ENCODE results near the gene AHCTF1. TPM values are rescaled to one million over a fixed set of nuclear protein-coding genes. Genes with fewer than 3 reads are reported as not detected.
"Not testable (repeated sequence)": the region's sequence is repeated elsewhere in the genome, so short reads cannot be mapped to it uniquely, and the experiment has no call there.

Gene AHCTF1
- total RNA-seq, 1 donor from 2014 or later, result 62.1 TPM

DNA sequence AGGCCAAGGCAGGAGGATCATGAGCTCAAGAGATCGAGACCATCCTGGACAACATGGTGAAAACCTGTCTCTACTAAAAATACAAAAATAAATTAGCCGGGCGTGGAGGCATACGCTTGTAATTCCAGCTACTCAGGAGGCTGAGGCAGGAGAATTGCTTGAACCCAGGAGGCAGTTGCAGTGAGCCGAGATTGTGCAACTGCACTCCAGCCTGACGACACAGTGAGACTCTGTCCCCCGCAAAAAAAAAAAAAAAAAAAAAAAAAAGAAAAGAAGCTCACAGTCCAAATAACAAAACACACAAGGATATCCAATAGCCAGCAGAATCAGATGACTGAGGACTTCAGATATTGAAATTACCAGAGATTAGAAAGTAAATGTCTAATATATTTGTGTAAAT, 11.8 kb downstream of the AHCTF1 start:
- no peak for DNase-seq (ENCODE audit: low spot score)
- Histone ChIP-seq H2AFZ (replicated peaks) (no peak overlapping the region), H3K79me2 (ENCODE audit: low read depth) (peaks cover 98% of the 10 kb centered on the region), H4K20me1 (ENCODE audit: low read depth) (peaks cover 65% of the 10 kb centered on the region), H3K4me2 (no peak overlapping the region), H3K27ac (no peak overlapping the region), H3K4me3 (no peak overlapping the region), H3F3A (ENCODE audit: low read depth) (no peaks in the 10 kb centered on the region), H3K9me3 (ENCODE audit: low read depth) (no peaks in the 10 kb centered on the region), H3K4me1 (peaks cover 7% of the 10 kb centered on the region), H3K36me3 (peaks cover 6% of the 10 kb centered on the region), H3K27me3 (no peaks in the 10 kb centered on the region), H3K9ac (no peak overlapping the region)
- H3K9me3 Mint-ChIP-seq, result peaks cover 36% of the 10 kb centered on the region
- H3K4me1 Mint-ChIP-seq, result peaks cover 4% of the 10 kb centered on the region
- H3K4me3 Mint-ChIP-seq, result no peak overlapping the region
- peaks cover 50% of the 10 kb centered on the region for H3K36me3 Mint-ChIP-seq
- TF ChIP-seq, protein P1, sequence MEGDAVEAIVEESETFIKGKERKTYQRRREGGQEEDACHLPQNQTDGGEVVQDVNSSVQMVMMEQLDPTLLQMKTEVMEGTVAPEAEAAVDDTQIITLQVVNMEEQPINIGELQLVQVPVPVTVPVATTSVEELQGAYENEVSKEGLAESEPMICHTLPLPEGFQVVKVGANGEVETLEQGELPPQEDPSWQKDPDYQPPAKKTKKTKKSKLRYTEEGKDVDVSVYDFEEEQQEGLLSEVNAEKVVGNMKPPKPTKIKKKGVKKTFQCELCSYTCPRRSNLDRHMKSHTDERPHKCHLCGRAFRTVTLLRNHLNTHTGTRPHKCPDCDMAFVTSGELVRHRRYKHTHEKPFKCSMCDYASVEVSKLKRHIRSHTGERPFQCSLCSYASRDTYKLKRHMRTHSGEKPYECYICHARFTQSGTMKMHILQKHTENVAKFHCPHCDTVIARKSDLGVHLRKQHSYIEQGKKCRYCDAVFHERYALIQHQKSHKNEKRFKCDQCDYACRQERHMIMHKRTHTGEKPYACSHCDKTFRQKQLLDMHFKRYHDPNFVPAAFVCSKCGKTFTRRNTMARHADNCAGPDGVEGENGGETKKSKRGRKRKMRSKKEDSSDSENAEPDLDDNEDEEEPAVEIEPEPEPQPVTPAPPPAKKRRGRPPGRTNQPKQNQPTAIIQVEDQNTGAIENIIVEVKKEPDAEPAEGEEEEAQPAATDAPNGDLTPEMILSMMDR (IDR thresholded peaks at IDR 0.05), result no peak
- TF ChIP-seq EZH2 (IDR thresholded peaks at IDR 0.05), result no peak
- no peak for TF ChIP-seq EZH2phosphoT487 (IDR thresholded peaks at IDR 0.05)
- H3K27me3 Mint-ChIP-seq (ENCODE audit: insufficient read depth, low read depth), result no peaks in the 10 kb centered on the region
- no peak overlapping the region for H3K27ac Mint-ChIP-seq

DNA sequence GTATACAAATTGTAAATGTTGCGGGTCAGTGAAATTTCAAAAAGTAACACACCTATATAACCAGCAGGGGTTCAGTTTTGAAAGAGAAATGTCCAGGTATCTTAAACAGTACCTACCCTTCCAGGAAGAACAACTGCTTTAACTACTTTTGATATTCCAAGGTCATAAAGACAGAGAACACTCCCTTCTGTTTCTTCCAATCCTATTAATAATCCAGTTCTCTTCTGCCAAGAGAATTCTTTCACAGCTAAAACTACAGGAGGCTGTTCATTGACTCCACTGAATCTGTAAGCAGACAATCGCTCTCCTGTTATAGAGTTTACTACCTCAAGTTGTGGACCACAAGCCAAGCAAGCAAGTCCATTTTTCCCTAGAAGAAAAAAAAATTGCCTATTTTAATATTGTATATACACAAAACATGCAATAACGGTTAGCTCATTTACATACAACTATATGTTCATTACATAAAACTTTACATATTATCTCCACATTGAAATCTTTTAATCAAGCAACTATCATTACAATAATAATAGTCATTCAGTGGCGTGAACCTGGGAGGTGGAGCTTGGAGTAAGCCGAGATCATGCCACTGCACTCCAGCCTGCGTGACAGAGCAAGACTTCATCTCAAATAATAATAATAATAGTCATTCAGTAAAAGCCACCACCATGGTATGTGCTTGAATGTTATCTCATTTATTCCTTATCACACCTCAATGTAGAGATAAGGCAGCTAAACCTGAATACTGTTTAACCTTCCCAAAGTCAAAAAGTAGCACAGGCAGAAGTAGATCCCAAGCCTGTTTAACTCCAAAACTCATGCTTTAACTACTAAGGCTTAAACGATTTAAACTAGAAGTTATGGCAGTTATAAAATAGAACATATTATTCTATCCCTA, 15.5 kb downstream of the AHCTF1 start:
- H3K4me2 ChIP-seq; H3K27ac ChIP-seq; H3K4me3 Mint-ChIP-seq; DNase-seq (ENCODE audit: low spot score); H3K4me3 ChIP-seq; H3K27ac Mint-ChIP-seq; H3K4me1 ChIP-seq; H3K4me1 Mint-ChIP-seq; H3K27me3 ChIP-seq; H3K9me3 ChIP-seq (ENCODE audit: low read depth); H2AFZ ChIP-seq (replicated peaks); H3K9ac ChIP-seq; H3K27me3 Mint-ChIP-seq (ENCODE audit: insufficient read depth, low read depth); H3F3A ChIP-seq (ENCODE audit: low read depth): not testable (repeated sequence)
- H3K36me3 Mint-ChIP-seq, result peaks cover 49% of the 10 kb centered on the region
- H3K9me3 Mint-ChIP-seq, result peaks cover 14% of the 10 kb centered on the region
- Histone ChIP-seq H3K36me3 (peaks cover 26% of the 10 kb centered on the region), H4K20me1 (ENCODE audit: low read depth) (peaks cover 49% of the 10 kb centered on the region), H3K79me2 (ENCODE audit: low read depth) (peaks cover 84% of the 10 kb centered on the region)

DNA sequence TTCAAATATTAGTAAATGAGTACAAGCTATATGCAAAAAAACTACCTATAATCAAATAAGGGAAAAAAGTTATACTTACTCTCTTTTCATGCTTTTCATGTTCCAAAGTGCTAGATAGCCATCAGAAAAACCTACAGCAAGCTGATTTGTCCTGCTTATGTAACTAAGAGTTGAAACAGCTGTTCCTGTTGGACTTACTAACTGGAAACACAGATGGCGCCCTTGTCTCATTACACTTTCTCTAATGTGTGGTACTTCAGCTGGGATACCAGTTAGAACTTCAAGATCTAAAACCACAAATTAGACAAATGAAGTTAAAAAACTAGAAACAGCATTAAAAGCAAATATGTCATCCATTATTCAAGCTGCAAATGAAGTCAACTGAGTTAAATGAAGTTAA, 24.3 kb downstream of the AHCTF1 start:
- no peak overlapping the region for H3K4me3 Mint-ChIP-seq
- H3K27ac Mint-ChIP-seq, result no peak overlapping the region
- no peak overlapping the region for H2AFZ ChIP-seq (replicated peaks)

More for the DNA sequence above, 24.3 kb downstream of the AHCTF1 start:
- H4K20me1 ChIP-seq (ENCODE audit: low read depth), result peaks cover 24% of the 10 kb centered on the region
- TF ChIP-seq EZH2 (IDR thresholded peaks at IDR 0.05), result no peak
- TF ChIP-seq, protein P1 (IDR thresholded peaks at IDR 0.05), result peak; percentile 66
- no peak overlapping the region for H3K9ac ChIP-seq
- Mint-ChIP-seq H3K4me1 (peaks cover 2% of the 10 kb centered on the region), H3K36me3 (peaks cover 55% of the 10 kb centered on the region), H3K9me3 (no peaks in the 10 kb centered on the region), H3K27me3 (ENCODE audit: insufficient read depth, low read depth) (no peaks in the 10 kb centered on the region)
- H3K27ac ChIP-seq, result no peak overlapping the region
- no peaks in the 10 kb centered on the region for H3K9me3 ChIP-seq (ENCODE audit: low read depth)
- no peaks in the 10 kb centered on the region for H3K27me3 ChIP-seq
- H3K4me1 ChIP-seq, result no peaks in the 10 kb centered on the region
- H3K79me2 ChIP-seq (ENCODE audit: low read depth), result peaks cover 4% of the 10 kb centered on the region
- no peak overlapping the region for H3K4me2 ChIP-seq
- H3K36me3 ChIP-seq, result peaks cover 28% of the 10 kb centered on the region
- no peak overlapping the region for H3K4me3 ChIP-seq
- peak; percentile 59 for DNase-seq (ENCODE audit: low spot score)
- peaks cover 7% of the 10 kb centered on the region for H3F3A ChIP-seq (ENCODE audit: low read depth)

Data from neural progenitor cell (in vitro differentiated cells).